ENCODE results near the gene DEFB128.
"Not testable (repeated sequence)": the region's sequence is repeated elsewhere in the genome, so short reads cannot be mapped to it uniquely, and the experiment has no call there.

Gene DEFB128

GRCh38 chr20:189611-190010 is at the start of gene DEFB128:
DEFB128 (minus strand) TSS chr20:189711; CDS start chr20:189623, 88 bp downstream.
- no peak for DNase-seq (ENCODE audit: low spot score)

GRCh38 chr20:237929-238328 is 48.4 kb upstream of the DEFB128 start:
- peak; percentile 48 for DNase-seq (ENCODE audit: low spot score)

- DNase-seq (ENCODE audit: low spot score): peak; percentile 32
Observed at GRCh38 chr20:237489-237888, 48.0 kb upstream of the DEFB128 start.

GRCh38 chr20:235891-236290 is 46.4 kb upstream of the DEFB128 start:
- DNase-seq (ENCODE audit: low spot score): no peak

DNA sequence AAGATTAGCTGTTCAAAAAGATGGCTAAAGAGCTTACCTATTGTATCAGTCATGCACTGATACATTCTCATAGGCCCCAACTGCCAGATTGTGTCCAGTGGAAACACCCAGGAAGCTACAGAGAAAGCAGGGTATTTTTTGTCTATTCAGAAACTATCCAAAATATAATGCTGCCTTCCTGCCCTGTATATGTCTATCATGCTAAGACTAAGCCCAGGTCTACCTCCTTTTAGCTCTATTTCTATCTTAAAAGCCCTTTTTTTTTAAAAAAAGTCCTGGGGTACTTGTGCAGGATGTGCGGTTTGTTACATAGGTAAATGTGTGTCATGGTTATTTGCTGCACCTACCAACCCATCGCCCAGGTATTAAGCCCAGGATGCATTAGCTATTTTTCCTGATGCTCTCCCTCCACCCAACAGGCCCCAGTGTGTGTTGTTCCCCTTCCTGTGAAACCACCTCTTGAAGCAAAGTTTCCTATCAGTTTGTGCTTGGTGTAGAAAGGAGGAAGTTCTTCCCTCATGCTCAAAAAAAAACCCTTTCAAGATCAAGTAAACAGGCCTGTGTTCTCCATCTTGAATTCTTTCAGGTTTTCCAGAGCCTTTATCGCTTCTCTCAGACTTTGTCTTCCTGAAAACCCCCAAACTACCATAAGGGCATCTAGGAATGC is 38.1 kb upstream of the DEFB128 start:
- no peak for DNase-seq (ENCODE audit: low spot score)

DNA sequence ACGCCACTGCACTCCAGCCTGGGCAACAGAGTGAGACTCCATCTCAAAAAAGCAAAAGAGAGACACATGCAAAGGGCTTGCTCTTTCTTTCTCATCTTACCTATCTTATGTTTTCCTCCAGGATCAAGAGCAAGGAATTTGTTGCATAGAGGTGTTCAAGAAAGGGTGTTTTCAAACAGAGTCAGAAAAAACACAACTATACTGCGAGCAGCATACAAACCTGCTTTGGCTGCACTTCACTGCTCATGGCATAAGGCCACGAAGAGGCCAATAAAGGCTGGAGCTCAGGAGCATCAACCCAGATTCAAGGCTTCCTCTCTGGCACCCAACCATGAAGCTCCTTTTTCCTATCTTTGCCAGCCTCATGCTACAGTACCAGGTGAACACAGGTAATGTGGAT is 37.4 kb upstream of the DEFB128 start, which contains the start of gene DEFB129:
Gene DEFB129, plus strand, starts transcription at position 301 of the 400 bp plus-strand sequence. Its CDS starts 31 bp downstream, at position 332.
- no peak for DNase-seq (ENCODE audit: low spot score)

GRCh38 chr20:225879-226278 is 36.4 kb upstream of the DEFB128 start:
- not testable (repeated sequence) for DNase-seq (ENCODE audit: low spot score)

- no peak for DNase-seq (ENCODE audit: low spot score)
Observed at GRCh38 chr20:221258-221830, 31.8 kb upstream of the DEFB128 start.

DNA sequence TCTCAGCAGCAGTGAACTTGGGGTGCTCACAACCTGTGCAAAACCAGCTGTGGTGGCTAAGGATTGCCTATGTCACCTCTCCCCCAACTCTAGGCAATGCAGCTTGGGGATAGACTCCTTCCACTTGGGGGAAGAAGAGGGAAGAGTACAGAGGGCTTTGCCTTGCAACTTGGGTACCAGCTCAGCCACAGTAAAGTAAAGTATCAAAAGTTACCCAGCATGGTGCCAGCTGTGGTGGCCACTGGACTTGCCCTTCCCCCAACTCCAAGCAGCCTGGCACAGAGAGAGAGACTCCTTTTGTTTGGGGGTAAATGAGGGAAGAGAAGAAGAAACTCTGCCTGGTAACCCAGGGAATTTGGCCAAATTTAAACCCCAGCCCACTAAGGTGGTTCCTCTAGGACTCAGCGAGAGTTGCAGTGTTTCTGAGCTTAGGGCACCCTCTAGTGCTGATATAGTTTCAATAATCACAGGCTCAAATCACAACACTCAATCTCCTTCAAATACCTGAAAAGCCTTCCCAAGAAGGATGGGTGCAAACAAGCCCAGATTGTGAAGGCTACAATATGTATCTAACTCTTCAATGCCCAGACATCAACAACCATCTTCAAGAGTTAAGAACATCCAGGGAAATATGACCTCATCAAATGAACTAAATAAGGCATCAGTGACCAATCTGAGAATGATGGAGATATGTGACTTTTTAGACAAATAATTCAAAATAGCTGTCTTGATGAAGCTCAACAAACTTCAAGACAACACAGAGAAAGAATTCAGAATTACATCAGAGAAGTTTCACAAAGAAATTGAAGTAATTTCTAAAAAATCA is 30.0 kb upstream of the DEFB128 start:
- DNase-seq (ENCODE audit: low spot score): no peak

GRCh38 chr20:217266-217665 is 27.8 kb upstream of the DEFB128 start:
- no peak for DNase-seq (ENCODE audit: low spot score)

GRCh38 chr20:215796-216195 is 26.3 kb upstream of the DEFB128 start:
- DNase-seq (ENCODE audit: low spot score): no peak

DNA sequence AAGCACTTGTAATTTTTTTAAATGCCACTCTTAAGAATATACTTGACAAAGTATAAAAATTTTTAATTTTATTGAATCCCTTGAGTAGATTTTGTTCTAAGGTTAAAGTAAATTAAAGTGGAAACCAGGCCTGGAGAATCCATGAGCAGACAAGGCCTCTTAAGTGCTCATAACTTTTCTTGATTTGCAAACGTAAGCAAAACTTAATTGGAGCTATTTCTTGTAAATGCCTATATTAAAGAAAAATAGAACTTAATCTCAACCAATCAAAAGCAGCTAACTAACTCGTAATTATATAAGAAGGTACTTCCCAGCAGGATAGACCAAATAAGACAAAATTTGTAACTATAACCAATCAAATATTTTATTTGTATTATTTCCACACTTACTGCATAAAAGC is 24.9 kb upstream of the DEFB128 start:
- DNase-seq (ENCODE audit: low spot score): no peak

DNA sequence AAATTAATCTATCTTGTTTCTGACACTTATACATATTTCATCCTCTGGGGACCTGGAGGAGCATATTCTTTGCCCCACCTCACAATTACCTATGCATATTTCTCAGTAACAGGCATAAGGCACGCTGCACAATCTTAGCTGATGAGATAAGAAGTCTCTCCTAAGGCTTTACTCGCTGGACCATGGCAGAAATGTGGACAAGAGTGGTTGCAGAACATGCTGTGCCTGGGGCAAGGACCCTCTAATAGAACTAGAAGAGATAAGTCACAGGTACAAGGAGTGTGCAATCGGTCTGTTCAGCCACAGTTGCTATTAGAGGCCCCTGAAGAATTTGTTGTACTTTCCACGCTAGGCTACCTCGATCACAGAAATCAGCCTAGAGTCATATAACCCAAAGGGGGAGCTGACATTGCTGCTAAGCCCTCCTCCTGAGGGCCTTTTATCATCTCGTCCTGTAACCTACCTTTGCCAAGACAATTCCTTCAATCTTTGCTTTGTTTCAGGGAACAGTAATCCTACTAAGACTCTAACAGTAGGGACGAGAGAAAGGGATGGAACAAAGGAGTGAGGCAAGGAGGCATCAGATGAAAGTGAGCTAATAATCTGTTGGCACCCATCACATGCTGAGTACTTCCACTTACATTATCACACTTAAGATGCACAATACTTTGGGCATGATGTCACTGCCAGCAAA is 21.4 kb upstream of the DEFB128 start:
- no peak for DNase-seq (ENCODE audit: low spot score)

GRCh38 chr20:208942-209566 is 19.5 kb upstream of the DEFB128 start:
- peak; percentile 57 for DNase-seq (ENCODE audit: low spot score)

DNA sequence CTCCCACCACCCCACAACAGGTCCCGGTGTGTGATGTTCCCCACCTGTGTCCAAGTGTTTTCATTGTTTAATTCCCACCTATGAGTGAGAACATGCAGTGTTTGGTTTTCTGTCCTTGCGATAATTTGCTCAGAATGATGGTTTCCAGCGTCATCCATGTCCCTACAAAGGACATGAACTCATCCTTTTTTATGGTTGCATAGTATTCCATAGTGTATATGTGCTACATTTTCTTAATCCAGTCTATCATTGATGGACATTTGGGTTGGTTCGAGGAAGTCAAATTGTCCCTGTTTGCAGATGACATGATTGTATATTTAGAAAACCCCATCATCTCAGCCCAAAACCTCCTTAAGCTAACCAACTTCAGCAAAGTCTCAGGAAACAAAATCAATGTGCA is 14.1 kb upstream of the DEFB128 start:
- DNase-seq (ENCODE audit: low spot score): not testable (repeated sequence)

DNA sequence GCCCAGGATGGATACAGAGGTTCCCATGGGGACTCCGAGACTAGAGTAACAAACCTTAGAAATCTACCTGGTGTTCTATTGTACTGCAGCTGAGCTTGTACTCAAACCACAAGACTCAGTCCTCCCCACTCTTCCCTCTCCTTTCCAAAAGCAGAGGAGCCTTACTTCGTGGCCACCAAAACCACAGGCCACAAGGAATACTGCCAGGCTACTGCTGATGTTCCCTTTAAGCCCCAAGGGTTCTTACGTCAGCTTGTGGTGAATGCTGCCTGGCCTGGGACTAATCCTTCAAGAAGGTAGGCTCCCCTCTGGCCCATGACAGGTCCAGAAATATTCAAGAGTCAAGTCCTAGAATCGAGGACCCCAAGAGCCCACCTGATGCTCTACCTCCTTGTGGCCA is 10.5 kb upstream of the DEFB128 start:
- no peak for DNase-seq (ENCODE audit: low spot score)

- no peak for DNase-seq (ENCODE audit: low spot score)
Observed at GRCh38 chr20:198225-198624, 8.7 kb upstream of the DEFB128 start.

DNA sequence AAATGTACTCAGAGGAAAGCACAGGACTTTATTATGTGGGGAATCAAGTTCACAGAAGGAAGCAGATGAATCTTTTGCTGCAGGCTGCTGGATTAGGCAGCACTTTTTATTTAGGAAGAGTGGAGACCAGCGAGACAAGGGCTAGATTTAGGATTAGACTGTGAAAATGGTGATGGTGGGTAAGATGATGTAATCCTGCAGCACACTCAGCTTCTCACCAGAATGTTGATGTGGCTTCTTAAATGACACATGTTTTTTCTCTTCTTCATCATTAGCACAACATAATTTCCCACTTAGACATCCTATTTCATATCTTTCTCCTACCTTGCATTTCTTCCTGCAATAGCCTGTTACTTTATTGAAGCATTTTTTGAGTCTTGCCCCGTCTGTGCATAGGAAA is 1.8 kb downstream of the DEFB128 start:
- no peak for DNase-seq (ENCODE audit: low spot score)

- DNase-seq (ENCODE audit: low spot score): no peak
Observed at GRCh38 chr20:184288-184687, 5.2 kb downstream of the DEFB128 start.

- DNase-seq (ENCODE audit: low spot score): no peak
Observed at GRCh38 chr20:168876-169275, 20.6 kb downstream of the DEFB128 start.

DNA sequence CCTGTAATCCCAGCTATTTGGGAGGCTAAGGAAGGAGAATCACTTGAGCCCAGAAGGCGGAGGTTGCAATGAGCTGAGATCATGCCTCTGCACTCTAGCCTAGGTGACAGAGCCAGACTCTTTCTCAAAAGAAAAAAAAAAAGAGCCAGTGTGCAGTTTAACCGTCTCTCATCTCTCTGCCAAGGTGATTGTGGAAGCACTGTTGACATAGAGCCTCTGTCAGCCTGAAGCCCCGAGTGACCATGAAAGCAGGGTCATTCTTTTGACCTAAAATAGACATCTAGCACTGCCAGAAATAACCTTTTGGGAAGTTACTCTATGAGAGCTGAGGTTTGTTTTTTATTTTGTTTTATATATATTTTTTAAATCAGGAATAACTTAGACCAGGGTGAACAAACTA is 24.9 kb downstream of the DEFB128 start:
- DNase-seq (ENCODE audit: low spot score): no peak

DNA sequence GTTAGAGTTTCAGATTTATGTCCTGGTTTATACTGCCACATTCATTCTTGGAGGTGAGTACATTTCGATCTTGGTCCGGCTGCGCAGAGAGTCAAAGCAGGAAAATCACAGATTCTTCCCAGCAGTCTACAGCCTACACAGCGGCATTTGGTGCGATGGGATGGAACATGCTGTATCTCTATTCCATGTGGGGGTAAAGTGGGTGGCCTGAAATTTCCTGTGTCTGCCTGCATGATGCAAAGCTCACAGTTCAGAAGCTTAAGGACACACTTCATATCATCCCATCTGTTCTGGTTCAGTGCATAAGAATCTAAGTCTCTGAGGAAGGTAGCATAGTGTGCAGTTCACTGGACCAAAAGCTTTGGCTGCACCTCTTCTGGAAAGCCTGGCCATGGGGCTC is 32.4 kb downstream of the DEFB128 start, which contains the start of gene DEFB127:
Gene DEFB127, plus strand, starts transcription at position 301 of the 400 bp plus-strand sequence. Its CDS starts 91 bp downstream, at position 392.
- no peak for DNase-seq (ENCODE audit: low spot score)
